ENCODE measurements around the gene KRT38.

KRT38 gene

DNA sequence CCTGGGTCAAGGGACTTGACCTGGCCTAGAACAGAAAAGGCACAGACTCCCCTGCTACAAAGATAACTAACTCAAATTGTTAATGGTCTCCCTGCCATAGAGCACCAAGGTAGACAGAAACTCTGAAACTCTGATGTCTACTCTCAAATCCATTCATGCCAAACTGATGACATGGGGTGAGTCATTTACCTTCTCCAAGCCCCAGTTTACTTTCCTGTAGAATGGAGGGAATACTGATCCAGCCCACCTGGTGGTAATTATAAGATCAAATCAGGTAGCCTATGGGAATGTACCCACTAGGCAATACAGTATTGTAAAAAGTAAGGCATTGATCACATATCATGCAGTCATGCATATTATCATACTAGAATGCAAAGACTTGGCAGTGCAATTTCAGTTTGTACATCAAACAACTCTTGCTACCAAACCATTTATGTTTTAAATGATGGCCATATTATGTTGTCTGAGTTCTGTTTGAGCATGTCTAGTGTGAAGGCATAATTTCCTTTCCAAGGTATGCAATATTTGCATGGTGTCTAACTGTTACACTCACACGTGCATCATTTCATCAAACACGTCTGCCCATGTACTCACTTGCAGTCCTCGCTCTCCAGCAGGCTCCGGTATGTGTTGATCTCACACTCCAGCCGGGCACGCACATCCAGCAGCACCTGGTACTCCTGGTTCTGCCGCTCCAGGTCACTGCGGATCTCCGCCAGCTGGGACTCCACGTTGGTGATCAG, 46.4 kb downstream of the KRT38 start:
- no peak for DNase-seq (ENCODE audit: low read depth)

DNA sequence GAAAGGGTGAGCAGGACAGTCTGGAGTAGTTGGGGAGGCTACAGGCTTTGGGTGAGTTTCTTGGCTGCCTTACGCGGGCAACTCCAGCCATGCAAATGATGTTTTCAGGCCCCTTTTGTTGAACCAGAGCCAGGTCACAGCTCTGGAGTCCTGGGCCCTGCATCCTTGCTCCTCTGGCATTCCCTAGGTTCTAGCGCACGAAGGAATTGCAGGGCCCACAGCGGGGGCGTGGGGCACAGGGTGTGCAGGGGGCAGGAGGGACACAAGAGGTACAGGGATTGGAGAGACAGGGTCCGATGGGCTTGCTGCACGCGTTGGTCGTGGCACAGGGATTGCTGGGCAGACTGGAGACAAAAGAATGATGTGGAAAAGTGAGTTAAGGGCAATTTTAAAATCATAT, 47.0 kb downstream of the KRT38 start:
- DNase-seq (ENCODE audit: low read depth), result no peak

DNA sequence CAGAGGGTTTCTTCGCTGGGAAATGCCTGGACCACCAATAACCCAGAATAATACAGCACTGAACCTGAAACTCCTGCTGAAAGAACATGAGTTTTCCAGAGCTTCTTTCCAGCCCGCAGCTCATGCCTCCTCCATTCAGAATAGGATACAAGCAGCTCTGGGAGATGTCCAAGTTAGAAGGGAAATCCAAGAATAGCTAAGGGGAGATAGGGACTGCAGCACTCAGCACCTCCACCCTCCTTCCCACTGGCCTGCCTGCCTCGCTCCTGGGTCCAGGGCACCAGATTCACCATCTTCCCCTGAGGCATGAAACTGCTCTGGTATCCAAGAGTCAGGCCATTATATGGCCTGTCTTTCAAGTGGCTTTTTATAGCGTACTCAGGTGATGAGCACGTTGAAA, 47.5 kb downstream of the KRT38 start:
- no peak for DNase-seq (ENCODE audit: low read depth)

GRCh38 chr17:41392278-41392677, 48.5 kb downstream of the KRT38 start:
- peak; percentile 37 for DNase-seq (ENCODE audit: low read depth)

DNA sequence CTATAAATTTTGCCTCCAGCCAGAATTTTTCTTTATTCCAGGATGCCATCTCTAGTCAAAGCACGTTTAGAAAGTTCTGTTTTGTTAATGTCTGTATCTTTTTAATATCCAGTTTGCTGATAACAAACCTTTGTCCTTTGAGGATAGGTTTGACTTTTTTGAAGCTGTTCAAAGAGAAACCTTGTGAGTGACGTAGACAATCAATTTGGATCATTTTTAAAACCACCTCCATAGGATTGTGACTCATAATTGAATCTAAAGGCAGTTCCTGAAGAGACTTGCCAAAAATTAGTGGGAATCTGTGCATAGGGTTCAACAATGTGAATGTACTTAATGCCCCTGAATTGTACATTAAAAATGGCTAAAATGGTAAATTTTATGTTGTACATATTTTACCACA, 49.2 kb downstream of the KRT38 start:
- DNase-seq (ENCODE audit: low read depth), result no peak

DNA sequence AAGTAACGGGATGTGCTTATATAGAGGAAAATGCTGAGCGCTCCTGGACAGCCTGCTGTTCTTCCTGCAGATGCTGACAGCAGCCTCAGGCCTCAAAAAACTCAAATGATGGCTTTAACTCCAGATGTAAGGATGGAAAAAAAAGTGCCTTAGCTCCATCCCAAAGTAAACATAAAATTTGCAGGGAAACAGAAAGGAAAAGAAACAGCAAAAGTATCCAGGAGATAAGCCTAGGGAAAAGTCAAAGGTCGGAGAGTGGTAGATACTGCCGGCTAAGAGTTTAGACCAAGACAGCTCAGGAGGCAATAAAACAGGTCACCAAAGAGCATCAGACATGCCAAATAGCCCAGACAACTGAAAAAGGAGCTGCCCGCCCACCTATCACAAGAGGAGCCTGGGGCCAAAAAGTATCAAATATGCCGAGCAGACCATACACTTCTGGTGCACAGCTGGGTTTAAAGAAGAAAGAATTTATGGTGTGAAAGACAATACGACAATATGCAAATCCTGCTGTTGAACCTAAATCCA, 50.3 kb downstream of the KRT38 start:
- DNase-seq (ENCODE audit: low read depth), result no peak

DNA sequence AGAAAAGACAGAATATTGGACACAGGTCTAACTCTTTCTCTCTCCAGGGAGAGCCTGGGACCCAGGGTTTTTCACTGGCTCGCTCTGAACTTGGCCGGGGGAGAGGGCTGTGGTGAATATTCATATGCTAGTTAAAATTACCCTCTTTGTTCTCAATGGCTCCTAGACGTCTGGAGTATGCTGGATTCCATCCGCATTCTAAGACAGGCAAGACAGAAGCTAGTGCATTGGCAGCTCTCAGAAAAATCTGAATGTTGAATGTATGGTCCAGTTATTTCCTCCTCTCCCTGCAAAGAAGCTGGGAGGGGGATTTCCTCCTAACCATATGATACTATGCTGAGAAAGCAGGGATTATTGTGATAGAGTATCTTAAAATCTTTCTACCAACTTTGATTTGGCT, 53.1 kb downstream of the KRT38 start:
- DNase-seq (ENCODE audit: low read depth), result no peak

GRCh38 chr17:41386227-41386626, 54.6 kb downstream of the KRT38 start:
- DNase-seq (ENCODE audit: low read depth), result no peak
